Right cardiac atrium (tissue), 5 donors: ENCODE measurements around the gene MINDY4. TPM values are rescaled to one million over a fixed set of nuclear protein-coding genes. Genes with fewer than 3 reads are reported as not detected.

ENCODE experiments used
- ATAC-seq, 2 donors: fragments of 200-7000 bp; cut with Tn5 transposase; one replicate each; pipeline versions ENCODE4 v1.8.0 to v1.9.1; 2020; ENCODE audit warnings: moderate library complexity in 2 of 2, mild to moderate bottlenecking in 1 of 2
- DNase-seq, 3 donors: peaks; one replicate each; pipeline ENCODE4 v3.0.0-alpha.2; 2020
- H3K27ac ChIP-seq: one replicate; pipeline ENCODE4 v1.5.1; 2013; ENCODE audit warnings: mild to moderate bottlenecking, low read length, control low read depth, moderate library complexity
- H3K27me3 ChIP-seq: one replicate; pipeline ENCODE4 v1.6.1; 2013; ENCODE audit not compliant: control insufficient read depth, insufficient read depth
- H3K4me1 ChIP-seq: one replicate; pipeline ENCODE4 v1.6.1; 2013; ENCODE audit warnings: low read length; ENCODE audit not compliant: control insufficient read depth, insufficient read depth
- H3K4me3 ChIP-seq: one replicate; pipeline ENCODE4 v1.5.1; 2013; ENCODE audit warnings: low read length, control low read depth
- H3K9me3 ChIP-seq: one replicate; pipeline ENCODE4 v1.6.1; 2013; ENCODE audit warnings: low read length; ENCODE audit not compliant: control insufficient read depth
- WGBS: extraction: QIAGEN DNeasy Blood & Tissue Kit; methylation state at CpG from one replicate; pipeline ENCODE4 v1.1.7; 2013; 5-methylcytosine and 5-hydroxymethylcytosine counted together
- intact Hi-C, 4 donors: fragments of 100-400 bp; cut with DNase I; formaldehyde crosslinking; loops; one replicate each; pipeline versions ENCODE4 v1.11.0 to v1.14.0; 2022 to 2023
- polyA plus RNA-seq: library from polyadenylated mRNA; stranded (reverse); fragments of 200-250 nt; gene quantifications from one replicate; pipeline ENCODE4 v1.2.3, GENCODE V29; 2013
- total RNA-seq, 4 donors: library from RNA; stranded (reverse); fragmentation: NEBNext Ultra II Directional; extraction: Animal tissue kit (Norgen Biotek cat#: 25700); gene quantifications; one replicate each; pipeline ENCODE4 v1.2.1, GENCODE V29; 2021
- donor health status: healthy with polysubstance abuse.
- donor health status: DM: no; HTN: yes; CAD: no.
- donor health status: DM: no; HTN: no; CAD: no.
- donor health status: DM: no; HTN: yes; CAD: no; lungs with severe emphysema.
- donor health status: DM: yes; HTN: yes; CAD: no.

MINDY4 gene
- total and polyA plus RNA-seq, 5 donors: 2.3 to 6.0 (median 5.2) TPM

GRCh38 chr7:30755384-30756154, 15.6 kb upstream of the MINDY4 start:
- WGBS: 29% methylated on average over 20 of the region's 22 CpGs
- intact Hi-C loops: no loop called here
- H3K4me3 ChIP-seq: peak overlapping the region; percentile 55

DNA sequence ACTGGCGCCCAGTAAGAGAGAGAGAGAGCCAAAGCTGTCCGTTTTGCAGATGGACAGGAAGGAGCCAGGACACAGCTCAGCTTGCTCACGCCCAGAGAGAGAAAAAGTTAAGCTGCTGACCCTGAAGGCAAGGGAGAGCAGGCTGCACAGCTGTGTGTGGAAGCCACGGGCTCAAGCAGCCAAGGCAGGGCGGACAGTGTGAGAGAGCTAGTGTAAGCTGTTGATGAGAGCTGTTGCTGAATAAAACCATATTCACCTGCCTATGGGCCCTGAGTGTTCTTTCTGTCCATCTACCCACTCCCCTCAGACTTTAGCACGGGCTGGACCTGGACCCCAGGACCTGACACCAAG, 13.9 kb upstream of the MINDY4 start:
- H3K27me3 ChIP-seq: no peaks in the 10 kb centered on the region
- peak in 1 of 3 donors; percentile 47 for DNase-seq
- H3K9me3 ChIP-seq: no peaks in the 10 kb centered on the region
- peaks cover 21% of the 10 kb centered on the region for H3K4me1 ChIP-seq
- no peak overlapping the region for H3K4me3 ChIP-seq
- H3K27ac ChIP-seq: no peak overlapping the region
- intact Hi-C loops: no loop called here
- ATAC-seq: no peak
- WGBS: 58% methylated on average over 6 of the region's 6 CpGs

More at GRCh38 chr7:30755384-30756154, 15.6 kb upstream of the MINDY4 start:
- ATAC-seq (peak; percentile 51 to 73), DNase-seq (peak; percentile 88 to 97 (median 94))
- peak overlapping the region; percentile 61 for H3K27ac ChIP-seq
- H3K4me1 ChIP-seq: peaks cover 7% of the 10 kb centered on the region
- no peaks in the 10 kb centered on the region for H3K27me3 ChIP-seq
- no peaks in the 10 kb centered on the region for H3K9me3 ChIP-seq

GRCh38 chr7:30760514-30761213, 10.6 kb upstream of the MINDY4 start:
- H3K9me3 ChIP-seq: no peaks in the 10 kb centered on the region
- peak overlapping the region; percentile 66 for H3K27ac ChIP-seq
- peaks cover 35% of the 10 kb centered on the region for H3K4me1 ChIP-seq
- ATAC-seq: no peak
- H3K4me3 ChIP-seq: no peak overlapping the region
- WGBS: 96% methylated on average over 3 of the region's 3 CpGs
- DNase-seq: peak in 1 of 3 donors; percentile 54
- intact Hi-C loops: no loop called here
- no peaks in the 10 kb centered on the region for H3K27me3 ChIP-seq

DNA sequence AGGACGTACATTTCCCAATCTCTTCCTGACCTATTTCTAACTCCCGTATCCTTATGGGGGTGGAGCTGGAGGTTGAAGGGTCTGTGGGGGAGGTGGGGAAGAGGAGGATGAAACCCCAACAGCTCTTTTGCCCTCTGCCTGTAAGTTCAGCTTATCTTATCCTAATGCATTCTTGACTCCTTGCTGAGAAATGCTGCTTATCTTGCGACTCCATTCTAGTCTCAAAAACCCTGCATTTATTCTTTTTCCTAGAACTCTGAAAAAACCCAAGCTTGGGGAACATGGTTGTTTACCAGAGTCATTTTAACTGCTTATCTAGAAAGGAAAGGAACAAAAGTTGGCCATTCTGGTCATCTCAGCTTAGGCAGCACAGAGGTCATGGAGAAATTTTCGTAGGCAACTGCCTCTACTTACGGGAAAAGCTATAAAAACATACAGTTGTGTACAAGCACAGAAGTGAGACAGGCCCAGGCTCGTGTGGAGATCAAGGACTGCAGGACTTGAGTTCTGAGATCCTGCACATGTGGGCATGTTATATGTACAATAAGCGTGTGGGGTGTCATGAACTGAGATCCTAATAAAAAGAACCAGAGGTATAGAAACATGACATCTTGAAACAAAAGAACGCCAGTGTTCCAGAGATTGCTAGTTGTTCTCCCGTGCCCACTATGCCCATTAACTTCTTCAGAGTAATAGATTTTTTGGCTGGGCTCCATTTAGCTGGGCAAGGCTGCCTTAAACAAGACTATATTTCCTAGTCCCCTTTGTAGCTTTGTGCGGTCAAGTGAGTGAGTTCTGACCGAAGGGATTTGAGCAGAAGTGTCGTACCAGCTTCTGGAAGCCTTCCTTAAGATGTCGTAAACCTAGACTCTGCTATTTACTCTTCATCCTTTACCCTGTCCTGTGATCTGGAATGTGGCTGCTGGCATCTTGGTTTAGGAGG, 9.7 kb upstream of the MINDY4 start:
- intact Hi-C loops: no loop called here
- H3K4me3 ChIP-seq: no peak overlapping the region
- ATAC-seq (peak; percentile 72 to 77), DNase-seq (peak in 2 of 3 donors; percentile 59 to 74)
- WGBS: 58% methylated on average over 13 of the region's 13 CpGs
- no peaks in the 10 kb centered on the region for H3K9me3 ChIP-seq
- peaks cover 37% of the 10 kb centered on the region for H3K4me1 ChIP-seq
- peak overlapping the region; percentile 85 for H3K27ac ChIP-seq
- H3K27me3 ChIP-seq: no peaks in the 10 kb centered on the region

- Histone ChIP-seq H3K4me1 (peaks cover 37% of the 10 kb centered on the region), H3K9me3 (no peaks in the 10 kb centered on the region), H3K4me3 (no peak overlapping the region), H3K27me3 (no peaks in the 10 kb centered on the region), H3K27ac (peak overlapping the region; percentile 82)
- intact Hi-C loops: no loop called here
- 51% methylated on average over 6 of the region's 6 CpGs for WGBS
- DNase-seq (peak in 2 of 3 donors; percentile 57 to 64), ATAC-seq (peak; percentile 68 to 78)
These were observed 6.9 kb upstream of the MINDY4 start for GRCh38 chr7:30764030-30764975.

DNA sequence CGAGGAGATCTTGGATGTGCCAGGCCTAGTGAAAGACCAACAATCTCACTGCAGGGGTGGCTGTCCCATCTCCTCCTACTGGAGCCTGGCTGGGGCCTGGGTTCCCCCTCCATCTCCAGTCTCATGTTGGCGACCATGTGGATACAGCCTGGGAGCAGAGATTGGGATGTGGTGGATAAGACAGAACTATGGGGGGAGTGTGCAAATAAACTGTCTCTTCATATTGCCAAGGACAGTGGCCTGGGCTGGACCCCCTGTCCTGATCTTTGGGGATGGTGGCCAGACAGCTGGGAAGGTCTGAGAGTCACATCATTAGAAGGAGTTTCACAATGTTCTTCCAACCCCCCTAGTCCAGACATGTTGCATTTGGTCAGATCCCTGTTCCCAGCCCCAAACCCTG, 5.8 kb upstream of the MINDY4 start:
- WGBS: 67% methylated on average over 2 of the region's 2 CpGs
- no peak overlapping the region for H3K4me3 ChIP-seq
- no peaks in the 10 kb centered on the region for H3K9me3 ChIP-seq
- peak in 1 of 3 donors; percentile 55 for DNase-seq
- H3K27me3 ChIP-seq: no peaks in the 10 kb centered on the region
- intact Hi-C loops: no loop called here
- ATAC-seq: no peak
- H3K27ac ChIP-seq: peak overlapping the region; percentile 82
- peaks cover 34% of the 10 kb centered on the region for H3K4me1 ChIP-seq

DNA sequence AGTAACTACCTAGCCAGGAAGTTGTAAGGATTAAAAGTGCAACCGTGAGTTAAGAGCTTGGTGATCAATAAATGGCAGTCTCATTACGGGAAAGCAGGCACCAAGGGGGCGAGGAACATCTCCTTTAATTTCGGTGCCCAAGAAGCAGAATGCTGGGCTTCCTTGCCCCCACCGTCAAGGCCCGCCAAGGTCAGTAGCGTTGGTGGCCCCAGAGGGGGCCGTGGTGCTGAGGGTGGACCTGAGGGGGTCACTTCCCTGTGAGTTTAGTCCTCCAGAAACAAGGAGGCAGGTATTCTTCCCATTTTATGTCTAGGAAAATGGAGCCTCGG, 408 bp upstream of the MINDY4 start:
- peak overlapping the region; percentile 85 for H3K4me3 ChIP-seq
- ATAC-seq: no peak
- no peaks in the 10 kb centered on the region for H3K27me3 ChIP-seq
- peak overlapping the region; percentile 68 for H3K27ac ChIP-seq
- H3K9me3 ChIP-seq: no peaks in the 10 kb centered on the region
- DNase-seq: no peak
- peaks cover 3% of the 10 kb centered on the region for H3K4me1 ChIP-seq
- intact Hi-C loops: no loop called here
- WGBS: 58% methylated on average over 9 of the region's 9 CpGs

GRCh38 chr7:30771880-30772425, 736 bp downstream of the MINDY4 start:
- peaks cover 2% of the 10 kb centered on the region for H3K4me1 ChIP-seq
- H3K27me3 ChIP-seq: no peaks in the 10 kb centered on the region
- ATAC-seq: peak; percentile 8 to 12
- intact Hi-C loops: no loop called here
- no peak for DNase-seq
- no peaks in the 10 kb centered on the region for H3K9me3 ChIP-seq
- WGBS: 1% methylated on average over 15 of the region's 15 CpGs
- peak overlapping the region; percentile 87 for H3K27ac ChIP-seq
- H3K4me3 ChIP-seq: peak overlapping the region; percentile 85

- DNase-seq: no peak
- Histone ChIP-seq H3K9me3 (no peaks in the 10 kb centered on the region), H3K27me3 (no peaks in the 10 kb centered on the region), H3K27ac (no peak overlapping the region), H3K4me1 (peaks cover 2% of the 10 kb centered on the region), H3K4me3 (no peak overlapping the region)
- intact Hi-C loops: no loop called here
- WGBS: 86% methylated on average over 6 of the region's 6 CpGs
- ATAC-seq: no peak
These were observed 1.8 kb downstream of the MINDY4 start for GRCh38 chr7:30772984-30773383.

DNA sequence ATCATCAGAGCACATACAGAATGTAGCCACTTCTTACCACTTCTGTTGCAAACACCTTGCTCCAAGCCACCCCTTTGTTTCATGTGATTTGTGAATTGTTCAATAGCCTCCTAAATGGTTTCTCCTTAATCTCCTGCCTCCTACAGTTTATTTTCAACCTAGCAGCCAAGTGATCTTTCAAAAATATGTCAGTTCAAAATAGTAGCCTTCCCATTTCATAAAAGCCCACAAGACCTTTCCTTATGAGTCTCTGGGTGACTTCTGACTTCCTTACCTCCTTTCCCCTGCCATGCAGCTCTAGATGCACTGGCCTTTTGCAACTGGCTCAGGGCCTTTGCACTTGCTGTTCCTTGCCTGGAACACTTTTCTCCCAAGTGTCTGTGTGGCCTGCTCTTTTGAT, 4.8 kb downstream of the MINDY4 start:
- no peak for ATAC-seq
- no peak for DNase-seq
- Histone ChIP-seq H3K4me1 (peaks cover 2% of the 10 kb centered on the region), H3K4me3 (no peak overlapping the region), H3K27ac (no peak overlapping the region), H3K9me3 (no peaks in the 10 kb centered on the region), H3K27me3 (no peaks in the 10 kb centered on the region)
- intact Hi-C loops: no loop called here
